HT-29 (cell line): Measurements from ENCODE around the gene OSMR. TPM values are rescaled to one million over a fixed set of nuclear protein-coding genes. Genes with fewer than 3 reads are reported as not detected.
"Not testable (repeated sequence)": the region's sequence is repeated elsewhere in the genome, so short reads cannot be mapped to it uniquely, and the experiment has no call there.

Source experiments
- DNase-seq: peaks from one replicate; pipeline ENCODE4 v3.0.0-alpha.2; 2015; ENCODE audit warnings: low spot score
- total RNA-seq: library from RNA; depleted of rRNA; stranded (reverse); fragments of >200 nt; shearing (Covaris generic); gene quantifications from 2 replicates; pipeline ENCODE4 v1.2.3, GENCODE V29; 2014

OSMR gene
- total RNA-seq, 1 experiment from 2014 or later = not detected

DNA sequence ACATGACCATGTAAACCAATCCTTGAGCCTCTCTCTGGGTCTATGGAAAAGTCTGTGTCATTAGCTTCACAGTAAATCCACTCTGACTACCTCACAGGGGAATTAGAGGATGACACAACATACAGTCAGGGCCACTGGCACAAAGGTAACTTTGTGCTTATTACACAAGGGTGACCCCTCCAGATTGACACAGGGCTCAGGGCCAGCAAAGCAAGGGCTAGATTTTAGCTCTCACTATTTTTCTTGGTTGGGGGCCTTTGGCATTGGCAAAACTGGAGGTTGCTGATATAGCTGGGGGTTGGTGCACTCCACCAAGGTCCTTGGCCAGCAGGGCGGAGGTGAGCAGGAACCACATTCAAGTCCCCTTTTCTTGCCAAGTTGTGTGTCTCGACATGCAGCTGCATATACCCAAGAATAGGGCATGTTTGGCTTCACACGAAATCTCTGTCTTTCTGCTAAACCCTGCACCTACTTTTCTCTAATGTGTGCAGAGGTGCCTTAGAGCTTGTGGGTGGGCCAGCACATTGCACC lies 15.2 kb upstream of the OSMR start:
- no peak for DNase-seq

DNA sequence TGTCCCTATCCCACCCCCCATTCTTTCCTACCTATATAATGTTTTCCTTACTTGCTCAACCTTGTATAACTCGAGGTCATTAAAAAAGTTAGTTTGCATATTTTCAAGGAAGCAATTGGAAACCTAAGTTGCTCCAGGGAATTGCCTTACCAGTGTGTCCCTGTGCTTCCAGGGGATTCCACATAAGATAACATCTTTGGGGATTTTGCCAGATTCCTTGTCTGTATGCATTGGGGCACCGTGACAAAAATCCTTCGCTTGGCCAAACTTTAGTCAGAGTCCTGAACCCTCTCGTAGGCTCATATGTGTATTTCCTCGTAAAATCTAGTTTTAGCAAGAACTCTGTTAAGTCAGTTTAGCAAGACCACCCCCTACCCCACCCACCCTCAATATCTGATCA lies 14.7 kb upstream of the OSMR start:
- DNase-seq = no peak

DNA sequence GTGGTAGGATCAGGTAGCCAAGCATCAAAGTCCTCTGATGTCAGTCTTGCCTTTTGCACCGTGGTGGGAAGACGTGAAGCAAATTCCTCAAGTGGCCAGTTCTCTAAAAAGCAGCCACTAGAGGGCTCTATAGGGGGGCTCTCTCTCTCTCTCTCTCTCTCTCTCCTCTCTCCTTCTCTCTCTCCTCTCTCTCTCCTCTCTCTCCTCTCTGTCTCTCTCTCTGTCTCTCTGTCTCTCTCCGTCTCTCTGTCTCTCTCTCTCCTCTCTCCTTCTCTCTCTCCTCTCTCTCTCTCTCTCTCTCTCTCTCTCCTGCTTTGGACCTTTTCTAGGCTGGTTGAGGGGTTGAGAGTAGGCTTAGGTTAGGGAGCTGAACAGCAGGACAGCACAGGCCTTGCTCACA lies 13.9 kb upstream of the OSMR start:
- peak; percentile 41 for DNase-seq

- DNase-seq = no peak
Observed at GRCh38 chr5:38832810-38833209, 13.0 kb upstream of the OSMR start.

GRCh38 chr5:38835887-38836286 lies 9.9 kb upstream of the OSMR start:
- DNase-seq = no peak

GRCh38 chr5:38837416-38837815 lies 8.4 kb upstream of the OSMR start:
- DNase-seq = no peak

- DNase-seq = no peak
Observed at GRCh38 chr5:38837932-38838331, 7.9 kb upstream of the OSMR start.

GRCh38 chr5:38843665-38844064 lies 2.1 kb upstream of the OSMR start:
- no peak for DNase-seq

GRCh38 chr5:38846379-38847011 lies 683 bp downstream of the OSMR start:
- no peak for DNase-seq

- no peak for DNase-seq
Observed at GRCh38 chr5:38847559-38848347, 1.9 kb downstream of the OSMR start.

- no peak for DNase-seq
Observed at GRCh38 chr5:38848637-38849036, 2.8 kb downstream of the OSMR start.

- not testable (repeated sequence) for DNase-seq
Observed at GRCh38 chr5:38851640-38852039, 5.8 kb downstream of the OSMR start.

DNA sequence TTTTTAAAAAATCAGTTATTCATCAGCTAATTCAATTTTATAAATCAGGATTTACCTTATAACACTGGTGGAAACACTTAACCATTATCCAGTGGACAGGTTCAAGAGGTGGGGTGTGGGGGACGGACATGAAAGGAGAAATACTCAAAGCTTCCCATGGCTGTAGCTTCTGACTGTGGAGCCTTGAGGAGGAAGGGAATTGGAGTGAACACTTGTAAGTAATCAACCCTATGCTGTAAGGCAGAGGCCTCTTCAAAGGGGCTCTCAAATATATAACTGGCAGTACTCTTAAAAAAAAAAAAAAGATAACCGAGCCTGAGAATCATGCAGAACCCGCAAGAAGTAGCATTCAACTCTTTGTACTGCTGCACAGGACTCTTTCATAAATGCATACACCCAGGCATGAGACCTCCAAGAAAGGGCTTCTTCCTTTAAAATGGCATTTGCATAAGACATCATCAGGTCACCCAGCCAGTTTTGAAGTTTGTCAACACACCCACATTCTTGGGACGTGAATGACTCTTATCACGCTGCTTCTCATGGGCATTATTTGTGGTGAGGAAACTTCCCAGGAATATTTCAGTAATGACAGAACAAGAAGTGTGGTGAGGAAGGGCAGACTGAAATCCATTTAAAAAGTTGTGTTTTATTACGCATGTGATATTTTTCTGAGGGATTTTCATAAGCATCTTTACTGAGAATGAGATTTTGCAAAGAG lies 8.1 kb downstream of the OSMR start:
- DNase-seq = no peak

- no peak for DNase-seq
Observed at GRCh38 chr5:38854907-38855306, 9.1 kb downstream of the OSMR start.

- no peak for DNase-seq
Observed at GRCh38 chr5:38856660-38857059, 10.8 kb downstream of the OSMR start.

GRCh38 chr5:38858839-38859238 lies 13.0 kb downstream of the OSMR start:
- no peak for DNase-seq

- DNase-seq = not testable (repeated sequence)
Observed at GRCh38 chr5:38861986-38862770, 16.4 kb downstream of the OSMR start.

DNA sequence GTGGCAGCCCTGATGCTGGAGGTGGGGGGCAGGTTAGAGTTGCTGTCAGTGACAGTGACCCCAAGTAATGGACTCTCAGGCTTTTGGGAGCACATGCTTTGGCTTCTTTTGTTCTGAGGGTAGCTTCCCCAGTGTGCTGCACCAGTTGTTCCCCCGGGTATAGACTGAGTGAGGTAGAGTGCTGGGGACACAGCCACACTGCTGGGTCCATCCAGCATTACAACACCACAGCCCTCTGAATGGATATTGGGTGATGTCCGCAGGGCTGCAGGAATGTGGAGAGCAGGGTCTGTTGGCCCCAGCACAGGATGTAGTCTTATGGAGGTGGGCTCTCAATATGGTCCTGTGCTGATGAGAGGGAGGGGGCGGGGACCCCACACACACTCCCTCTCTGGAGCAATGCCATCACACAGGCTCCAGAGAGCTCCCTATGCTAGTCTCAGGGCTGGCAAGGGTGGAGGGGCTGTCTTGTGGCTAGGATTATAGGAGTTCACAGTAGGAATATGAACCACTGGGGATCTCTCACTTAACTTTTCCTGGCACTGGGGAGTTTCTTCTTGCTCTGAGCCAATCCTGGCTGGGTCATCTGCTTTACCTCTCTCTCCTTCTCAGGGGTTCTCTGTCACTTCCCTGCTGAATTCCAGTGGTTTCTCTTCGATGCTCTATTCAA lies 20.7 kb downstream of the OSMR start:
- no peak for DNase-seq

DNA sequence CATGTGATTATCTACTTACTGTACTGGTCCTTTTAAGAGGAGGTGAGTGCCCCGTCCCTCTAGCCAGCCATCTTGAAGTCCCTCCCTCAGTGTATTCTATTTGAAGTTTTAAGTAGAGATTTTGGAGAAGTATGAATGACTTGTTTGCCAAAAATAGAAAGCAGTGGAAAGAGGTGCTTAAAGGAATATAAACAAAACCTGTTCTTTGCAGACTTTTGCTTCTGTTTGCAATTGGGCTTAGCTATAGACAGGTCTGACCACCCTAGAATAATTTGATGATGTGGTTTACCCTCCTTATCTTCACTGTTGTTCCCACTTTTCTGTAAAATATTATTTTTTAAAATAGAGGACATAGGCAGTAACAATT lies 21.2 kb downstream of the OSMR start:
- DNase-seq = no peak

GRCh38 chr5:38867416-38867815 lies 21.6 kb downstream of the OSMR start:
- DNase-seq = no peak

DNA sequence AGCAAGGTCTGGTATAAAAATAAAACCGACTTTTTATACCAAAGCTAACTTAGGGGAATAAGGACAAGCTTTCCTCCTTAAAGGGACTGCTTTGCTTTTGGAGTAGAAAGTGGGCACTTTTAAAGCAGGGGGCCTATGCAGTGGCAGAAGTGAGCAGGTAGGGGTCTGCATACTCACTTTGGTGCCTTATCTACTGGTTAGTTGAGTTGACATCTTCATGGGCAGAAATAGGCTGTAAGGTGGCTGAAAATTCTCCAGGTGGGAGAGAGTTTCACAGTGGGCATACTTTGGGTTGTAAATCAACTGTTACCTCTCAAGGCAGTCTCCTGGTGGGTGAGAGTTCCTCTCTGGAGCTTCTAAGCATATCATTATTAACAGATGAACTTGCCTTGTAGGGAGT lies 24.8 kb downstream of the OSMR start:
- DNase-seq = no peak
